H7 (cell line): ENCODE data around the gene OR6K6. TPM values are rescaled to one million over a fixed set of nuclear protein-coding genes. Genes with fewer than 3 reads are reported as not detected.
A peak's percentile ranks its signal among the peaks of the same experiment; 100 is the strongest.

ENCODE experiments used
- DNase-seq: peaks from one replicate; pipeline ENCODE4 v3.0.0; 2012
- H3K27me3 ChIP-seq: 2 replicates; pipeline ENCODE4 v1.6.0; 2011; ENCODE audit warnings: mild to moderate bottlenecking, low read length; ENCODE audit not compliant: control insufficient read depth, insufficient read depth
- H3K36me3 ChIP-seq: replicated peaks from 2 replicates; pipeline ENCODE4 v1.5.1; 2011; ENCODE audit warnings: low read length; ENCODE audit not compliant: control insufficient read depth, insufficient read depth
- H3K4me3 ChIP-seq: 2 replicates; pipeline ENCODE4 v1.5.1; 2011; ENCODE audit warnings: low read depth, mild to moderate bottlenecking, control low read depth, low read length, moderate library complexity; ENCODE audit not compliant: insufficient read depth
- total RNA-seq: library from RNA; depleted of rRNA; stranded (reverse); fragments of >200 nt; shearing (Covaris generic); gene quantifications from 2 replicates; pipeline ENCODE4 v1.2.3, GENCODE V29; 2014; rRNA removed

Gene OR6K6
- total RNA-seq, 1 experiment from 2014 or later, result not detected

- Histone ChIP-seq H3K36me3 (no peaks in the 10 kb centered on the region), H3K27me3 (no peaks in the 10 kb centered on the region), H3K4me3 (no peak within 1 kb of the TSS)
- DNase-seq, result no peak
Measured at GRCh38 chr1:158771950-158772866, 17.7 kb downstream of the OR6K6 start, which contains the start of gene OR6N1. OR6N1 (minus strand) TSS chr1:158772195; CDS start chr1:158766682, 5,513 bp downstream.

- H3K4me3 ChIP-seq, result no peak within 1 kb of the TSS
- no peaks in the 10 kb centered on the region for H3K27me3 ChIP-seq
- no peaks in the 10 kb centered on the region for H3K36me3 ChIP-seq
- no peak for DNase-seq
Measured at GRCh38 chr1:158781104-158781503, 26.6 kb downstream of the OR6K6 start, which contains the start of gene OR6N2. OR6N2 (minus strand) TSS chr1:158781204; CDS start chr1:158777635, 3,569 bp downstream.

- Histone ChIP-seq H3K4me3 (no peak overlapping the region), H3K27me3 (no peaks in the 10 kb centered on the region), H3K36me3 (no peaks in the 10 kb centered on the region)
- peak; percentile 47 for DNase-seq
Measured at GRCh38 chr1:158793604-158794003, 39.1 kb downstream of the OR6K6 start.

GRCh38 chr1:158794247-158794646, 39.7 kb downstream of the OR6K6 start:
- no peak overlapping the region for H3K4me3 ChIP-seq
- no peaks in the 10 kb centered on the region for H3K27me3 ChIP-seq
- no peak for DNase-seq
- no peaks in the 10 kb centered on the region for H3K36me3 ChIP-seq

- Histone ChIP-seq H3K36me3 (no peaks in the 10 kb centered on the region), H3K27me3 (no peaks in the 10 kb centered on the region), H3K4me3 (no peak overlapping the region)
- DNase-seq, result no peak
Measured at GRCh38 chr1:158798531-158798930, 44.0 kb downstream of the OR6K6 start.

GRCh38 chr1:158799689-158800088, 45.2 kb downstream of the OR6K6 start:
- Histone ChIP-seq H3K36me3 (no peaks in the 10 kb centered on the region), H3K4me3 (no peak overlapping the region), H3K27me3 (no peaks in the 10 kb centered on the region)
- no peak for DNase-seq

- no peak for DNase-seq
- no peaks in the 10 kb centered on the region for H3K27me3 ChIP-seq
- no peaks in the 10 kb centered on the region for H3K36me3 ChIP-seq
- no peak overlapping the region for H3K4me3 ChIP-seq
Measured at GRCh38 chr1:158800526-158800925, 46.0 kb downstream of the OR6K6 start.

GRCh38 chr1:158801396-158801795, 46.9 kb downstream of the OR6K6 start:
- Histone ChIP-seq H3K36me3 (no peaks in the 10 kb centered on the region), H3K27me3 (no peaks in the 10 kb centered on the region), H3K4me3 (no peak overlapping the region)
- no peak for DNase-seq

- Histone ChIP-seq H3K36me3 (no peaks in the 10 kb centered on the region), H3K27me3 (no peaks in the 10 kb centered on the region), H3K4me3 (no peak overlapping the region)
- DNase-seq, result no peak
Measured at GRCh38 chr1:158803678-158804077, 49.2 kb downstream of the OR6K6 start.

Other genes starting within 250 kb of the OR6K6 start
- not detected in 2 replicates for gene OR6Y1, start 200.3 kb upstream of the OR6K6 start, total RNA-seq
- not detected in 2 replicates for gene OR6P1, start 184.1 kb upstream of the OR6K6 start, total RNA-seq
- not detected in 2 replicates for gene OR10X1, start 174.8 kb upstream of the OR6K6 start, total RNA-seq
- not detected in 2 replicates for gene OR10Z1, start 149.5 kb upstream of the OR6K6 start, total RNA-seq
- not detected in 2 replicates for gene SPTA1, start 68.0 kb upstream of the OR6K6 start, total RNA-seq
- gene OR6K2, start 54.1 kb upstream of the OR6K6 start, total RNA-seq, result not detected in 2 replicates
- gene OR6K3, start 34.0 kb upstream of the OR6K6 start, total RNA-seq, result not detected in 2 replicates
- not detected in 2 replicates for gene OR6N1, start 17.5 kb downstream of the OR6K6 start, total RNA-seq
- gene OR6N2, start 26.5 kb downstream of the OR6K6 start, total RNA-seq, result not detected in 2 replicates
- not detected in 2 replicates for gene MNDA, start 76.6 kb downstream of the OR6K6 start, total RNA-seq
- gene PYHIN1, start 176.8 kb downstream of the OR6K6 start, total RNA-seq, result not detected in 2 replicates